Activated CD4-positive, alpha-beta T cell treated with anti-CD3 and anti-CD28 coated beads for 4 hours (primary cell): ENCODE results near the gene AKNA.

Source experiments
- DNase-seq, 2 donors: peaks; one replicate each; pipeline ENCODE4 v3.0.0-alpha.2; 2020

The AKNA gene

DNA sequence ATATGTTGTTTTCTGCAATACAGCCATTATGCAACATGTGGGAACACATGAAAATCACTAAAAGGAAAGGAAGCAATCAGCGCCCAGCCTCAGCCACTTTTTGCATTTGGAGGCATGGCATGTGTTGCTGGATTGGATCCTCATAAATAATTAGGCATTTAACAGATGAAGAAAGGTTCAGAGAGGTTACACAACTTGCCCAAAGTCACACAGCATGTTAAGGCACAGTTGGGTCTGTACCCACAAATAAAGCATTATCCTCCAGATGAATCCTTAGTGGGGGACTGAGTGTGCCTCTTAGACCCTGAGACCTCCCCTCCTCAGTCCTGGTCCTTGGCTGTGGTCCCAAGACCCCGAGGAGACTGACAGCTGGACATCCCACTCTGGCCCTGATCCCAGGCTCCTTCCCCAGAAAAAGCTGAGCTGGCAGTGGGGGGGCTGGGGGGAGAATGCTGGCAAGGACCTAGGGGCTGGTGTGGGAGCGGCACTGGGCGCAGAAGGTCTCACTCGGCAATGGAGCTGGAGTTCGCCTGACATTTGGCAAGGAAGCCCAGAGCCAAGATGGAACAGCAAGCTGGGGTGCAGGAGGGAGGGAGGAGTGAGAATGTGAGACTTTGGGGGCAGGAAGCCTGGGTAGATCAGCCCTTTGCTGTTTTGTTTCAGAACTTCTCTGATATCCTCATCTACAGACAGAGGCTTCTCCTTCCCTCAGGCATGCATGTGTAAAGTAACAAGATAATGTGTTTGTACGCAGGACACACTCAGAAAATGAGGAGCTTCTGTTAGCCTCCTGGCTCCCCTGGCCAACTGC is 6.9 kb upstream of the AKNA start:
- no peak for DNase-seq

DNA sequence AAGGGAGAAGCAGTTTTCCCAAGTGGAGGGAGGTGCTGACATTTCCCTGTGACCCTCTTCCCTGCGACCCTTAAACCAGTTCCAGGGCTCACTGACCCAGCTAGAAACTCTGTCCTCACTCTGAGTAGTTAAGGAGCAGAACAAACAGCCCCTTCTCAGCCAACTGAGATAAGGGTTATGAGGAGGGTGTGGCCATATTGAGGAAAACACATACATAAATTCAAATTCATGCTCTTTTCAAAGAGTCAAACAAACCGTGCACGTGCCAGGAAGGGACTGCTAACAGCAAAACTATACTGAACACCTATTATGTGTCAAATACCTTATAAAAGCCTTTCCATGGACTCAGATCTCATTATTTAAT is 4.9 kb upstream of the AKNA start:
- no peak for DNase-seq

DNA sequence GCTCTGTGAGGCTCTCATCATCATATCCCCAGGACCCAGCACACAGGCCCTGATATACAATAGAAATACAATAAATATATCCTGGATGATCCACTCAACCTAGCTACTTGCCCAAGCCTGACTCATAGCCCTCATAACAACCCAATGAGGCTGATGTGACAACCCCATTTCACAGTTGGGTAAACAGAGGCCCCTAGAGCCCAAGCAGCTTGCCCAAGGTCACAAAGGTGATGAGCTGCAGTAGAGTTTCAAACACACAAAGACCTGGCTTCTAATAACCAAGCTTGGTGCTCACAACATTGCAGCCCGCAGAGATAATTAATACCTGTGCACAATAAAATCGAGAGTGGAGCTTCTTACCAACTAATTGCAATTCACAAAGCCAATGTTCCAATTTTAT is 3.2 kb upstream of the AKNA start:
- DNase-seq = no peak

DNA sequence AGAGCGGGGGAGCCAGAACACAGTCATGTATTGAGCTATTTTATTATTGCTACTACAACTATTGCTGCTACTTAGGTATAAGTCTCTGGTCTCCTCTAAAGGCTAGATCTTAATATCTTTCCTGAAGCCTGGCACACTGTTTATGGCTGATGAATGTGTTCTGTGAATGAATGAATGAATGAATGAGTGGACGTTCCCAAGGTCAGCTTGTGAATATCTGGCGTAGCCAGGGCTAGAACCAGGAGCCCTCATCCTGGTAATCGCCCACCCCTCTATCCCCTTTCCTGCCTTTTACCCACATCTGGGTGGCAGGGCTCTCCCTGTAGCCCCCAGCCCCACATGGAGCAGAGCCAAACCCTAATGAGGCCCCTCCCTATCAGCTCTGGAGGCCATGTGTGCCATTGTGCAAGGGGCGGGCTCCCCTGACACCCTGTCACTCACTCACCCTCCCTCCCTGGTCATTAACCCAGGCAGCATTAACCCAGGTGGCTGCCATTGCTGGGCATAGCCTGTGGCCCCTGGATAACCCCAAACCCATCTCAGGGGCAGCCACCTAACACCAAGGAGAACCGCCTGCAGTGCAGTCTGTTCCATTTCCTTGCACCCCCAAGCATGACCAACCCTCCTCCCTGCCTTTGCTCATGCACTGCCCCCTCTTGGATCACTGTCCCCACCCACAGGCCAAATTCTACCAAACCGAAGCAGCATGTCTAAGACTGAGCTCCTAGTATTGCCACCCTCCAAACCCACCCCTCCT is 2.0 kb upstream of the AKNA start:
- DNase-seq = no peak

DNA sequence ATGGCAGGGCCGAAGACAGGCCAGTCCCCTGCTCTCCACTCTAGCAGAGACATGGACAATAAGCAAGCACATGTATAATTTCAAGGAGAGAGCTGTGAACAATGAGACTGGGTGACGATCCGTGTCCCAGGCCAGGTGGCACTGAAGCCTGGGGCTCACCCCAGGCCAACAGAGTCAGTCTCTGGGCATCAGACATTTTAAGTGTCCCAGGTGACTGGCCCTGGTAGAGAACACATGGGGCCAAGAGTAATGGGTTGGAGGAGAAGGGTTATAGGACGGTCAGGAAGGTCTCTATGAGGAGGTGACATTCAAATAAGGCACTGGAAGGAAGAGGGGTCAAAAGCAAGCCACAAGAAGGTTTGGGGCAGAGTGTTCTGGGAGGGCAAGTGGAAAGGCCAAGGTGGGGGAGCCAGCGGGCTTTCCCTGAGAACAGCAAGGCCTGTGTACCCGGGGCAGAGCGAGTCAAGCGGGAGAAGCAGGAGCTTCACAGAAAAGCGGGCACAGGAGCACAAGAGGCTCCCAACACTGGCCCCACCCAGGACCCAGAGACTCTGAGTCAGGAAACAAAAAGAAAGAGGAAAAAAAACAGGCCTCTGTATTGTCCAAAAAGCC is 1.1 kb upstream of the AKNA start:
- DNase-seq = no peak

GRCh38 chr9:114388357-114388682 is 538 bp upstream of the AKNA start:
- DNase-seq = no peak

- DNase-seq = no peak
These were observed 699 bp downstream of the AKNA start for GRCh38 chr9:114386886-114387679.

DNA sequence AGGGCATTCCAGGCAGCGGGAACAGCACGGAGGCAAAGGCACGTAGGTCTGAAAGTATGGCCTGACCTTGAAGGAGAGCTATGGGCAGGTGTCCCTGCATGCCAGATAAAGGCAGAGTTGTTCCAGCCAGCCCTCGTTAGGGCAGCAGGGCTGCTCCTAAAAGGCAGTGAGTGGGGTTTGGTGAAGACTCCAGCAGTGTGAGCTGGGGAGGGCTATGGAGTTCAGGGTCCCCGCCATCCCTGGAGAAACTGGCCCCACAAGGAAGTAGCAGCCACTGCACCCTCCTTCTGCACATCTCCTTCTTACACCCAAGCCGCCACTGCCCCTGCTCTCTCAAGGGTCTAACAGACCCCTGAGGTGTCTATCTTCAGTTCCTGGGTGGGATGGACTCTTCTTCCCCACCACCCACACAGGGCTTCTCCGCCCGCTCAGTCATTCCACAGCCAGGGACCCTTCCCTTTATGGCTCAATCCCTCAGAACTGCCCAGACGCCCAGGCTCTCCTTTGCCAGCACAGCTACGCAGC is 1.4 kb downstream of the AKNA start:
- no peak for DNase-seq

GRCh38 chr9:114385397-114386181 is 2.2 kb downstream of the AKNA start:
- DNase-seq = peak; percentile 85 to 87

- DNase-seq = no peak
These were observed 2.9 kb downstream of the AKNA start for GRCh38 chr9:114384836-114385396.

DNA sequence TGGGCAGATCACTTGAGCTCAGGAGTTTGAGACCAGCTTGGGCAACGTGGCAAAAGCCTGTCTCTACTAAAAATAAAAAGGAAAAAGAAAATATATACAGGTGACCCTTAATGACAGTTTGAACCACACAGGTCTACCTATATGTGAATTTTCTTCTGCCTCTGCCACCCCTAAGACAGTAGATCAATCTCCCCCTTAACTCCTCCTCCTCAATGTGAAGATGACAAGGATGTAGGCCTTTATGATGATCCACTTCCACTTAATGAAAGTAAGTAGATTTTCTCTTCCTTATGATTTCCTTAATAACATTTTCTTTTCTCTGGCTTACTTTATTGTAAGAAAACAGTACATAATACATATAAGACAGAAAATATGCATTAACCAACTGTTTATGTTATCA is 3.4 kb downstream of the AKNA start:
- DNase-seq = no peak

- no peak for DNase-seq
These were observed 4.1 kb downstream of the AKNA start for GRCh38 chr9:114383521-114384231.

GRCh38 chr9:114382699-114383520 is 4.9 kb downstream of the AKNA start:
- peak; percentile 61 to 71 for DNase-seq

DNA sequence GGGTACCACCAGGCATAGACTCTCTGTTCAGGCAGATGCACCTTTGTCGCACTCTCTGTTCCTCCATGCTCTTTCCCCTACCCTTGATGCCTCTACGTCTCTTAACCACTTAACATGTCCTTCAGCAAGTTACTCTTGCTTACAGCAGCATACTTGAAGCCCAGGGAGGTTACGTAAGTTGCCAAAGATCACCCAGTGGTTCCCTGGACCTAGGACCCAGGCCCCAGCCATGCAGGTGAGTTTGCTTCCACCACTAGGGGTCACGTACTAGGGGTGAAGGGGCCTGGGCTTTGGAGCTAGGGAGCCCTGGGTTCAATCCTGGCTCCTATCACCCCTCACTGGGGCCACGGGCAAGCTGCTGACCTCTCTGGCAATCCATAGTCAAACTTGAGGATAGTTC is 8.9 kb downstream of the AKNA start:
- no peak for DNase-seq

- DNase-seq = no peak
These were observed 9.8 kb downstream of the AKNA start for GRCh38 chr9:114378016-114378415.

GRCh38 chr9:114376586-114377445 is 11.0 kb downstream of the AKNA start:
- DNase-seq = no peak

GRCh38 chr9:114375386-114376175 is 12.2 kb downstream of the AKNA start:
- no peak for DNase-seq

DNA sequence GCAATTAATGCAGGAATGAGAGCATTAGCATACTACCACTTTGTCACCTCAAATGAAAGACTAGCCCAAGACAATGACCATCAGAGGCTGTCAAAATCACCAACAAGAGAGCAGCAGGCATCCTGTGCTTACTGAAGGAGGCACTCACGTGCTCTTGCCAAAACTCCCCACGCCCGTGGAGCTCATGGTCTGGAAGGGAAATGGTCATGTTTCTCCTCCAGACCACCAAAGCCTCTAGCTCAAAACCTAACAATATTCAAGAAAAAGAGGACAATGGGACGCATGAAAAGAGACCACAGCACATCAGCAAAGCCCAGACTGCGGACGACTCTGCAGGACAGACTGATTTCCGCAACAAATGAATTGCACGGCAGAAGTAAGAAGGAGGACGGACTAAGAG is 12.8 kb downstream of the AKNA start:
- DNase-seq = no peak
